HG02943 (cell line): ENCODE measurements around the gene UST.

Experiments used
- ATAC-seq: cut with Tn5 transposase; IDR thresholded peaks from one replicate; pipeline ENCODE4 v1.9.1; 2021; ENCODE audit warnings: mild to moderate bottlenecking, low read depth, moderate library complexity; ENCODE audit not compliant: unreplicated experiment

UST gene

GRCh38 chr6:148746363-148747144, at the start of gene UST:
Gene UST, plus strand, starts transcription at chr6:148747030. Its CDS starts 401 bp downstream, at chr6:148747431.
- no peak for ATAC-seq

- no peak for ATAC-seq
Observed at GRCh38 chr6:148697895-148698440, 48.9 kb upstream of the UST start.

- no peak for ATAC-seq
Observed at GRCh38 chr6:148698671-148699180, 48.1 kb upstream of the UST start.

DNA sequence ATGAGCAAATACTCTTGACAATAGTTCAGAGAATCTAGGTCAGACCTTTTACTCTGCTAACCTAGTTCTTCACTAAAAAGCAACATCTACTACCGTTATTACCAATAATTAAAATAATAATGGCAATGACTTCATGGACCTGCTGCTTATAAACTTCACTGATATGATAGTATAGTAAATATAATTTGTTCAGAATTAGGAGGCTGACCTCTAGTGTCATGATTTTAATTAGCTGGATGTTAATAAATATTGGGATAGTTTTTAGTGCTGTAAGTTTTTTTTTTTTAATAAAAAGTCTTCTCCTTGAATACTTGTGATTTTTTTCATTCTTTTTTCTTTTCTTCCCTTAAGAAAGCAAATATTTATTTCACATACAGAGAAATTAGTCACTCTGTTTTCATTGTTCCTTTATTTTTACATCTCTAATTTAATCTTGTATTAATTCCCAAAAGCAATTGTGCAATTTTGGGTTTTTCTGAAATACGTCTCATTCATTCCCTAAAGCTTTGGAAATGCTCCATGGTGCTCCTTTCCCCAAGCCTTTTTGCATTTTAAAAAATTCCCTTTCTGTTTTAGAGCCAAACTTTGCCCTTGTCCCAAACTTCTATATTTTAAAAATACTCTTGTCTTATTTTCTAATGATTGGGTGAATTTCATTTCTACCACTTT, 46.6 kb upstream of the UST start:
- no peak for ATAC-seq

DNA sequence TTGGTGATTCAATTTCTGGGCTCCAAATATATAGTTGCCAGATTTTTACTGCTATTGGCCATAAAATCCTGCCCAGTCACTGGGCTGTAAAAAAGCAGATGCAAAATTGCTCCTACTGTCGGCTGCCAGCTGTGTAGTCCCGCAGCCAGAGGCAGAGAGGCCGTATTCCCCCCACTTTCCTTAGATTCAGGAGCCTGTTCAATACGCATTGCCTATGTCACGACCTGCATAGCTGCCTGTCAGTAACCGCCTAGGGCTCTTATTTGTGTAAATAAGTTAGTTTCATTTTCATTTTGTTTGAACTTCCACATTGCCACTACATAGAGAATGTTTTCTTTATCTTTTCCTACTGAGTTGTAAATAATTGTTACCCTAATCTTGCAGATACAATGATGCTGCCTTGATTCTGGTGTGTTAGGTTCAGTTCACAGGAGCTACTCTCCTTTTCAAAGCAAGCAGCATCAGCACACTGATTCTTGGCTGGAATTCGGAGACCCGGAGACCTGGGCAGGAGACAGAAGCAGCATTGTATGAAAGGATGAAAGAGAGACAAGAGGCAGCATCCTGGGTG, 46.0 kb upstream of the UST start:
- ATAC-seq: no peak

- ATAC-seq: no peak
Observed at GRCh38 chr6:148701375-148701774, 45.5 kb upstream of the UST start.

GRCh38 chr6:148703900-148704299, 42.9 kb upstream of the UST start:
- ATAC-seq: no peak

DNA sequence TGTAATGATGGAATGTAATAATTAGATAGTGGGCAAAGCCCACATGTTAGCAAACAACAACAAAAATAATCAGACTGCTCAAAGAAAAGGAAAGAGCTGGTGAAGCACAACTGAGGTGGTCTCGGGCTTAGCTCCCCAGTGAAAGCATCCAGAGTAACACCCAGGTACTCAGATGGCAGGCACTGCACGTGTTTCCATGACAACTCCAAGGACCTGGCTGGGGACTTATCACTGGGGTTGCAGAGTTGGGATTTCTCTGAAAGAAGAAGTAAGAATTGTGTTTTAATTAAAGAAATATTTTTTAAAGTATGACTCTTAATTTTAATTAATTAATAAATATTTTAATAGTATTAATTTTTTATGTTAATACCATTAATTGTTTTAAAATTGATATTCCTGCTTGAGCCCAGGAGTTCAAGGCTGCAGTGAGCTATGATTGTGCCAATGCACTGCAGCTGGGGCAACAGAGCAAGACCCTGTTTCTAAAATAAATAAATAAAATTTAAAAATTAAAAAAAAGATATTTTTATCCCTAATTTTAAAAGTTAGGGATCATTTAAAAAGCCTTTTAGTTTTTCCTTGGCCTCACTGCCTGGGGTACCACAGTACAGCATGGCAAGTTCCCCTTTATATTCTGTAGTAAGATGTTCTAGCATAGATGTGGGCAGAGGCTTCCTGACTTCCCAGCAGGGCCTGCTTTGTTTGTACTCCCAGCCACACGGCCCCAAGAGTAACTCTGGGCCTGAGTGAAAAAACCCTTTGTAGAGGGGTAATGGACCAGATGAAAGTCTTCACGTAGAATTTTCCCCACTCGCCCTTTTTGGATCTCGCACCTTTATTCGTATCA, 42.2 kb upstream of the UST start:
- no peak for ATAC-seq

DNA sequence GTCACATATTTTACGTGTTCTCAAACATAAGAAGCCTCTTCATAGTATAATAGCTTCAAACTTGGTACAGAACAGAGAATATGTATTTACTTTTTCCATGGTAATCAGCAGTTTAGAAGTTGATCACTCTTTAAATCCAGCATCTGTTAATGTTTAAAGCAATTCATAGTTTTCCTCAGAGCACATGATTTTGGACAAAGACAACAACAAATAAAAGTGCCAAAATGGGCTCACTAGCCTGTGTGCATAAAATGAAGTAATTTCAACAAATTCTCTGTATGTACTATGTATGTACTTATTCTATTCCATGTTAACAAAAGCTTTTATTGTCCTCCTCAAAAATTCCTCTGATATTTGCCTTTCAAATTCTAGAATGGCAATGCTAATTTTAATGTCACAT, 38.1 kb upstream of the UST start:
- no peak for ATAC-seq

DNA sequence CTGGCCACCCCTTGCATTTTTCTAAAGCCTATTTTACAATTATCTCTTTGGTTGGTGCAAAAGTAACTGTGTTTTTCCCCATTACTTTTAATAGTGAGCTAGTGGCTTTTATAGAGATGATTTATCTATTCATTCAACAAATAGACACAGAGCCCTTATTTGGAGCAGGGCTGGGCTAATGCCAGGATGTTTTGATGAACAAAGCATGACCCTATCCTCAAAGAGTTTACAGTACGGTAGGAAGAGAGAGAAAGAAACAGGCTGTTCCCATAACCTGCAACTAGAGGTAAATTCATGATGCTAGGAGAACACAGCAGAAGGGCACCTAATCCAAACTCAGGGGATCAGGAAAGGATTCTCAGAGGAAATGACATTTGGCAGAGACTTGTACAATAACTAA, 37.3 kb upstream of the UST start:
- ATAC-seq: no peak

DNA sequence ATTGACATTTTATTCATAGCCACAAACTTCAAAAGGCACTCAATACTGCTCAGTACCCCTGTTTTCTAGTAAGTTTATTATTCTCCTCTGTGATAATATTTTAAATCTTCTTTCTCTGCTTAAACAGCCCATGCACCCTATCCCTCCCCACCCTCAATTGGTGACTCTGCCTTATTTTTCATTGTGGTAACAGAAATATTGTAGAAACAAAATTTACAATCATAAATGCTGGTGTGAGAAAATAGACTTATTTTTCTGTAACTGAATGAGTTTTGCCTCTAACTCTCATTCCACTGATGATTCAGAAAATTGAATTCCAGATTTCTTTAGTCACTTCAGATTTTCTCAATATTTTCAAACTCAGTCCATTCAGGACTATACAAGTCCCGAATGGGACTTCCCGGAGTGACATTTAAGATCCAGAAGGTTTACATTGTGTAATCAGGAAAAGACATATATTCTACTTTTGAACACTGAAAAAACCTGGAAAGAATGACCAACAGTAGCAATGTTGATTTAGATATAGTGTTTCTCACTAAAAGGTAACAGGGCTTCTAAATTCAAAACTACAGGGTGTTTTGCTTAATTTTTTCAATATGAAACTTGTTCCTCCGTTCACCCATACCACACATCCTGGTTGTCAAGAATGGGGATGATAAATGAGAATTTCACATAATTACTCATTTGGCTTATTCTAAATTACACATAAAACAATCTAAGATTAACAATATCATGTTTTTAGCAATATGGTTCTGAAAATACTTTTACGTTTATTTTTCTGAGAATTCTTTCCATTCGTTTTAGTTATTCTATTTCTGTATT, 34.8 kb upstream of the UST start:
- ATAC-seq: no peak

- ATAC-seq: no peak
Observed at GRCh38 chr6:148713033-148713738, 33.6 kb upstream of the UST start.

GRCh38 chr6:148713921-148714320, 32.9 kb upstream of the UST start:
- no peak for ATAC-seq

- ATAC-seq: no peak
Observed at GRCh38 chr6:148716811-148717210, 30.0 kb upstream of the UST start.

DNA sequence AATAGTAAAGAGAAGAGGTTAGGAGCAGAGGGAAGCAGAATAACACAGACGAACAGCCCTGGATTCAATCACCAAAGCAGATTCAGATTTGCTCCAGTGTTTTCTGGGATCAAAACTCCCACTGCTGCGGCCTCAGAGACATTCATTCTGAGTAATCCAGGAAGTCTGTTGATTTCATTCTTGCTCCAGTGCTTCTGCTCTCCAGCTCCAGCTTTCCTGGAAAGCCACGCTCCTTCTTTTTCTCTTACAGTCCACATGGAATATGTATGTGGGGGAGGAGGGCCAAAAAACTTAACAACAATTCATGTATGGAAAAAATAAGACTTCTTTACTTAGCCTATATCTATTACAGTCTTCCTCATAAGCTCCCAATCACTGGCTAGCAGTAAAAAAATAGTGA, 26.4 kb upstream of the UST start:
- ATAC-seq: no peak

DNA sequence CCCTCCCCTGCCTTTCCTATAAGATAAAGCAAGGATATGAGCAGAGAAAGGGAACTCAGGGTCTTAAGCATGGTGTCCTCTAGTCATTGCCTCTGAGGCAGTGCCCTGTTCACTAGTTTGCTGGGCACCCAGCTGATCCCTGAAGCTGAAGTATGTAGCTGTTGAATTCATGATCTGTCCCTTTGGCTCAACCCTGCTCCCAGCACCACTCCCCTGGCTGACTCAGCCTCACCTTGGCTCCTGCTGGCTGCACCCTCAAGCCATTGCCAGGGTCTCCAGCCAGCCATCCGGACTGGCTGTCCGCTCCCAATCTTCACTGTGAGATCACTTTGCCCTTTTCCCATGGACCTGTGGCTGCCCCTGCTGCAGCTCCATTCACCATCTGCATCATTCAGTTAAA, 25.9 kb upstream of the UST start:
- no peak for ATAC-seq

GRCh38 chr6:148723484-148723883, 23.3 kb upstream of the UST start:
- no peak for ATAC-seq

- ATAC-seq: no peak
Observed at GRCh38 chr6:148724428-148724827, 22.4 kb upstream of the UST start.

- ATAC-seq: no peak
Observed at GRCh38 chr6:148727104-148727503, 19.7 kb upstream of the UST start.
